Kidney (tissue), 14 donors: Measurements from ENCODE around the gene NRG3. TPM values are rescaled to one million over a fixed set of nuclear protein-coding genes. Genes with fewer than 3 reads are reported as not detected.

Experiments
- DNase-seq, 5 donors: peaks; one replicate each; pipeline ENCODE4 v3.0.0-alpha.2; 2013 to 2020
- FAIRE-seq: peaks from 2 replicates; lab custom pipeline; 2012; peaks lifted over from hg19 to GRCh38; lab: Jason Lieb, UNC
- H3K27ac ChIP-seq, 2 donors: one replicate each; pipeline ENCODE4 v1.7.0; 2013; ENCODE audit warnings: low read depth in 2 of 2, low read length in 2 of 2, inconsistent platforms in 1 of 2
- H3K27me3 ChIP-seq: one replicate; pipeline ENCODE4 v1.7.1; 2013; ENCODE audit warnings: low read length, inconsistent platforms; ENCODE audit not compliant: control insufficient read depth, insufficient read depth
- H3K36me3 ChIP-seq, 3 donors: one replicate each; pipeline versions ENCODE4 v1.7.0 to v1.7.1; 2013; ENCODE audit warnings: low read length in 3 of 3, control low read depth in 1 of 3, inconsistent platforms in 1 of 3; ENCODE audit not compliant: insufficient read depth in 3 of 3, control insufficient read depth in 2 of 3
- H3K4me1 ChIP-seq, 3 donors: one replicate each; pipeline versions ENCODE4 v1.7.0 to v1.7.1; 2013; ENCODE audit warnings: low read length in 3 of 3, inconsistent platforms in 1 of 3, low read depth in 1 of 3; ENCODE audit not compliant: control insufficient read depth in 2 of 3, insufficient read depth in 2 of 3
- H3K4me3 ChIP-seq, 3 donors: one replicate each; pipeline versions ENCODE4 v1.7.0 to v1.8.1; 2013; ENCODE audit warnings: low read length in 3 of 3, control low read depth in 1 of 3, inconsistent platforms in 1 of 3
- H3K9ac ChIP-seq, 3 donors: one replicate each; pipeline versions ENCODE4 v1.7.0 to v1.7.1; 2013; ENCODE audit warnings: low read length in 3 of 3, control low read depth in 1 of 3, inconsistent platforms in 1 of 3
- H3K9me3 ChIP-seq, 3 donors: one replicate each; pipeline versions ENCODE4 v1.7.0 to v1.7.1; 2013; ENCODE audit warnings: low read length in 3 of 3, control low read depth in 1 of 3, inconsistent platforms in 1 of 3; ENCODE audit not compliant: control insufficient read depth in 2 of 3, insufficient read depth in 1 of 3
- CTCF ChIP-seq: IDR thresholded peaks from 3 replicates; pipeline ENCODE4 v1.5.1; 2012; ENCODE audit warnings: mild to moderate bottlenecking, moderate library complexity, borderline replicate concordance; ENCODE audit not compliant: insufficient read depth; ENCODE audit errors: extremely low read depth
- intact Hi-C: fragments of 100-400 bp; cut with DNase I; formaldehyde crosslinking; loops from one replicate; pipeline ENCODE4 v1.11.1; 2022
- polyA plus RNA-seq: library from polyadenylated mRNA; stranded (reverse); fragments of 350-450 nt; fragmentation: Illumina TruSeq; extraction: RNeasy Lipid Tissue Mini Kit (QIAGEN cat#74804); gene quantifications from one replicate; pipeline ENCODE4 v1.2.3, GENCODE V29; 2014; ENCODE audit warnings: low read depth, low replicate concordance; ENCODE audit not compliant: insufficient read depth
- total RNA-seq: library from RNA; stranded (reverse); fragmentation: NEBNext Ultra II Directional; extraction: Animal tissue kit (Norgen Biotek cat#: 25700); gene quantifications from one replicate; pipeline ENCODE4 v1.2.1, GENCODE V29; 2021
- donor health status: control.
- donor health status: control.
- donor health status: control.
- donor health status: control.
- donor health status: control.
- donor health status: DM: yes; HTN: yes; CAD: no.
- donor health status: Normal renal cell carcinoma (clear cell type).

Gene NRG3
- total and polyA plus RNA-seq, 2 donors from 2014 or later: 0.62 to 5.4 TPM

DNA sequence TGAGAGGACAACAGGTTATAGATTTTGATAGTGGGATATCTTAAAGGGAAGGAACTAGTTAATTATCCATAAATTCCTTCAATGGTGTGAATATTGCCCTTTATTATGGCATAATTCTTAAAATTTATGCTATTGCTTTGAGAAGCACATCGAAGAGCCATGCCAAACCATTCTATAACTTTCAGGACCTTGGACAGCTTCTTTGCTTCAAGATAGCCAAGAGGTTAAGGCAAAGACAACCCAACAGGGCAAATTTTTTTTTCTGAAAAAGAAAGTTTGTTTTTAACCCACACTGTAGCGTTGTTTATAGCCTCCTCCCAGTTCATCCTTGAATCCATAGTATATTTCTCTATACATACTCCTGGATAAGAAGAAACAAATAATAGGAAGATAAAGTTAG, 103.2 kb downstream of the NRG3 start:
- FAIRE-seq (no peak), DNase-seq (peak in 2 of 5 donors; percentile 75 to 81)
- H3K4me1 ChIP-seq: no peaks in the 10 kb centered on the region
- TF ChIP-seq CTCF: no peak
- no peaks in the 10 kb centered on the region for H3K36me3 ChIP-seq
- intact Hi-C loops: no loop called here
- H3K9me3 ChIP-seq: no peaks in the 10 kb centered on the region
- no peak overlapping the region for H3K9ac ChIP-seq
- H3K4me3 ChIP-seq: no peak overlapping the region
- no peak overlapping the region for H3K27ac ChIP-seq
- H3K27me3 ChIP-seq: no peaks in the 10 kb centered on the region

GRCh38 chr10:81981724-81982123, 106.7 kb downstream of the NRG3 start:
- DNase-seq (no peak), FAIRE-seq (no peak)
- Histone ChIP-seq H3K27me3 (no peaks in the 10 kb centered on the region), H3K27ac (no peak overlapping the region), H3K4me3 (no peak overlapping the region), H3K36me3 (no peaks in the 10 kb centered on the region), H3K4me1 (no peaks in the 10 kb centered on the region), H3K9me3 (no peaks in the 10 kb centered on the region), H3K9ac (no peak overlapping the region)
- no peak for TF ChIP-seq CTCF
- intact Hi-C loops: no loop called here

- no peak overlapping the region for H3K9ac ChIP-seq
- no peak for TF ChIP-seq CTCF
- H3K4me1 ChIP-seq: no peaks in the 10 kb centered on the region
- H3K36me3 ChIP-seq: no peaks in the 10 kb centered on the region
- H3K9me3 ChIP-seq: no peaks in the 10 kb centered on the region
- FAIRE-seq (no peak), DNase-seq (no peak)
- no peak overlapping the region for H3K4me3 ChIP-seq
- intact Hi-C loops: no loop called here
- H3K27me3 ChIP-seq: no peaks in the 10 kb centered on the region
- no peak overlapping the region for H3K27ac ChIP-seq
These were observed 109.4 kb downstream of the NRG3 start for GRCh38 chr10:81984428-81984827.

- H3K27ac ChIP-seq: no peak overlapping the region
- no peak overlapping the region for H3K4me3 ChIP-seq
- H3K4me1 ChIP-seq: no peaks in the 10 kb centered on the region
- no peaks in the 10 kb centered on the region for H3K27me3 ChIP-seq
- intact Hi-C loops: no loop called here
- DNase-seq (peak in 2 of 5 donors; percentile 5 to 7), FAIRE-seq (no peak)
- no peaks in the 10 kb centered on the region for H3K36me3 ChIP-seq
- no peak overlapping the region for H3K9ac ChIP-seq
- no peak for TF ChIP-seq CTCF
- no peaks in the 10 kb centered on the region for H3K9me3 ChIP-seq
These were observed 120.3 kb downstream of the NRG3 start for GRCh38 chr10:81995254-81995653.
